Common myeloid progenitor, CD34-positive (primary cell): ENCODE measurements around the gene GBP5.
A peak's percentile ranks its signal among the peaks of the same experiment; 100 is the strongest.

ENCODE experiments used
- CTCF ChIA-PET: fragments of 350-600 bp; sonication (Branson Sonifier 250); formaldehyde crosslinking; loops from one replicate; lab custom pipeline; 2021; ENCODE audit warnings: antibody characterized with exemption; lab: Charles Lee
- POLR2A ChIA-PET: fragments of 350-600 bp; sonication (Branson Sonifier 250); formaldehyde crosslinking; loops from one replicate; lab custom pipeline; 2021; ENCODE audit warnings: antibody characterized with exemption; lab: Charles Lee
- DNase-seq, 3 donors: peaks; one replicate each; pipeline versions ENCODE4 v3.0.0 to v3.0.0-alpha.2; 2013
- H3K27ac ChIP-seq, 2 experiments: 1 replicate in 1 of 2; 2 replicates in 1 of 2; pipeline ENCODE4 v1.7.0; 2013; ENCODE audit warnings: inconsistent platforms in 2 of 2, low read length in 2 of 2, mild to moderate bottlenecking in 2 of 2, low read depth in 1 of 2, moderate library complexity in 1 of 2; ENCODE audit not compliant: severe bottlenecking in 2 of 2, insufficient read depth in 1 of 2, poor library complexity in 1 of 2
- H3K27me3 ChIP-seq, 5 experiments: replicated peaks in 2 of 5; 1 replicate in 3 of 5; 2 replicates in 2 of 5; pipeline versions ENCODE4 v1.6.1 to v1.7.0; 2013; ENCODE audit warnings: low read length in 4 of 5, mild to moderate bottlenecking in 2 of 5, moderate library complexity in 2 of 5, inconsistent platforms in 1 of 5; ENCODE audit not compliant: insufficient read depth in 5 of 5, control insufficient read depth in 4 of 5
- H3K36me3 ChIP-seq, 4 experiments: 1 replicate in 2 of 4; 2 replicates in 2 of 4; pipeline versions ENCODE4 v1.6.1 to v1.7.0; 2013; ENCODE audit warnings: low read length in 3 of 4, control low read depth in 1 of 4, mild to moderate bottlenecking in 1 of 4; ENCODE audit not compliant: control insufficient read depth in 4 of 4, insufficient read depth in 4 of 4
- H3K4me1 ChIP-seq, 4 experiments: 1 replicate in 3 of 4; 2 replicates in 1 of 4; pipeline versions ENCODE4 v1.6.1 to v1.7.1; 2013; ENCODE audit warnings: low read length in 3 of 4, mild to moderate bottlenecking in 3 of 4, control low read depth in 1 of 4, inconsistent platforms in 1 of 4, moderate library complexity in 1 of 4; ENCODE audit not compliant: control insufficient read depth in 4 of 4, insufficient read depth in 4 of 4; ENCODE audit errors: control extremely low read depth in 1 of 4
- H3K4me3 ChIP-seq, 7 experiments: 1 replicate in 4 of 7; 2 replicates in 3 of 7; pipeline versions ENCODE4 v1.5.1 to v1.7.0; 2013; ENCODE audit warnings: mild to moderate bottlenecking in 7 of 7, low read length in 6 of 7, moderate library complexity in 6 of 7, inconsistent platforms in 2 of 7, low read depth in 2 of 7, control low read depth in 1 of 7; ENCODE audit not compliant: insufficient read depth in 4 of 7, control insufficient read depth in 1 of 7; ENCODE audit errors: extremely low read depth in 1 of 7
- H3K9me3 ChIP-seq, 5 experiments: 1 replicate in 4 of 5; 2 replicates in 1 of 5; pipeline versions ENCODE4 v1.6.1 to v1.7.1; 2013; ENCODE audit warnings: low read length in 4 of 5, mild to moderate bottlenecking in 2 of 5, inconsistent platforms in 1 of 5, low read depth in 1 of 5, moderate library complexity in 1 of 5; ENCODE audit not compliant: control insufficient read depth in 4 of 5, insufficient read depth in 2 of 5; ENCODE audit errors: control extremely low read depth in 1 of 5
- WGBS: methylation state at CpG from one replicate; pipeline ENCODE4 v1.1.5; 2013; ENCODE audit not compliant: insufficient coverage; 5-methylcytosine and 5-hydroxymethylcytosine counted together

The GBP5 gene

GRCh38 chr1:89273324-89273778, 691 bp upstream of the GBP5 start:
- no peak for DNase-seq
- H3K9me3 ChIP-seq = no peaks in the 10 kb centered on the region
- ChIA-PET CTCF (interaction anchor here (0.8 to 2.2 kb wide), 10 partner anchors 12 to 147 kb away, joined by 3 to 11 read pairs (median 4); partner anchors contain the start of gene GBP4), POLR2A (interaction anchor here (1.4 kb wide), 1 partner anchor 74 kb away, joined by 4 read pairs; the partner anchor contains the start of gene GBP4)
- H3K4me1 ChIP-seq = peaks cover 20 to 57% (median 37%) of the 10 kb centered on the region in 4 experiments
- no peak overlapping the region for H3K27ac ChIP-seq
- no peaks in the 10 kb centered on the region for H3K27me3 ChIP-seq
- H3K4me3 ChIP-seq = peak overlapping the region in 3 of 7 experiments; percentile 33 to 88 (median 83)
- whole genome bisulfite sequencing = 94% methylated on average over 7 of the region's 13 CpGs
- H3K36me3 ChIP-seq = peaks cover 0 to 8% (median 3%) of the 10 kb centered on the region in 4 experiments

- whole genome bisulfite sequencing = 50% methylated on average over 2 of the region's 3 CpGs
- no peaks in the 10 kb centered on the region for H3K9me3 ChIP-seq
- POLR2A ChIA-PET = interaction anchor here (0.8 to 1.1 kb wide), 2 partner anchors 12 to 380 kb away, joined by 3 read pairs; partner anchors contain the start of gene GTF2B
- peaks cover 2 to 25% (median 4%) of the 10 kb centered on the region in 4 experiments for H3K36me3 ChIP-seq
- peak overlapping the region in 1 of 2 experiments; percentile 43 for H3K27ac ChIP-seq
- peaks cover 20 to 57% (median 37%) of the 10 kb centered on the region in 4 experiments for H3K4me1 ChIP-seq
- H3K27me3 ChIP-seq = no peaks in the 10 kb centered on the region
- H3K4me3 ChIP-seq = peak overlapping the region in 6 of 7 experiments; percentile 41 to 88 (median 73)
- CTCF ChIA-PET = interaction anchor here (1.4 to 2.9 kb wide), 4 partner anchors 11 to 145 kb away, joined by 3 to 11 read pairs (median 5); partner anchors contain the start of gene GBP4
- peak in 2 of 3 donors; percentile 32 to 50 for DNase-seq
Observed at GRCh38 chr1:89271341-89272015, 1.2 kb downstream of the GBP5 start.

GRCh38 chr1:89270423-89270822, 2.2 kb downstream of the GBP5 start:
- no peaks in the 10 kb centered on the region for H3K9me3 ChIP-seq
- ChIA-PET CTCF (interaction anchor here (2.9 kb wide), 1 partner anchor 71 kb away, joined by 11 read pairs; the partner anchor contains the start of gene GBP4), POLR2A (no interaction called here)
- no peaks in the 10 kb centered on the region for H3K27me3 ChIP-seq
- no CpG with 5 or more reads among the region's 1 CpG for WGBS
- peaks cover 4 to 33% (median 8%) of the 10 kb centered on the region in 4 experiments for H3K36me3 ChIP-seq
- DNase-seq = no peak
- H3K27ac ChIP-seq = no peak overlapping the region
- H3K4me3 ChIP-seq = peak overlapping the region in 2 of 7 experiments; percentile 83 to 88
- peaks cover 20 to 55% (median 35%) of the 10 kb centered on the region in 4 experiments for H3K4me1 ChIP-seq

GRCh38 chr1:89269277-89269676, 3.4 kb downstream of the GBP5 start:
- H3K4me3 ChIP-seq = peak overlapping the region in 1 of 7 experiments; percentile 54
- peaks cover 5 to 41% (median 12%) of the 10 kb centered on the region in 4 experiments for H3K36me3 ChIP-seq
- no peaks in the 10 kb centered on the region for H3K27me3 ChIP-seq
- H3K27ac ChIP-seq = no peak overlapping the region
- H3K9me3 ChIP-seq = no peaks in the 10 kb centered on the region
- DNase-seq = peak in 2 of 3 donors; percentile 15 to 30
- POLR2A ChIA-PET = no interaction called here
- 46% methylated on average over 3 of the region's 5 CpGs for WGBS
- H3K4me1 ChIP-seq = peaks cover 14 to 44% (median 25%) of the 10 kb centered on the region in 4 experiments
- CTCF ChIA-PET = no interaction called here

- DNase-seq = no peak
- no peak overlapping the region for H3K27ac ChIP-seq
- H3K36me3 ChIP-seq = peaks cover 11 to 43% (median 20%) of the 10 kb centered on the region in 4 experiments
- no peak overlapping the region for H3K4me3 ChIP-seq
- H3K4me1 ChIP-seq = peaks cover 4 to 40% (median 26%) of the 10 kb centered on the region in 4 experiments
- no peaks in the 10 kb centered on the region for H3K27me3 ChIP-seq
- WGBS = no CpG with 5 or more reads among the region's 2 CpGs
- ChIA-PET CTCF (no interaction called here), POLR2A (no interaction called here)
- no peaks in the 10 kb centered on the region for H3K9me3 ChIP-seq
Observed at GRCh38 chr1:89262643-89263042, 10.0 kb downstream of the GBP5 start.

GRCh38 chr1:89261926-89262515, 10.6 kb downstream of the GBP5 start:
- Histone ChIP-seq H3K4me1 (peaks cover 4 to 40% (median 26%) of the 10 kb centered on the region in 4 experiments), H3K9me3 (peaks cover 0 to 3% (median 0%) of the 10 kb centered on the region in 5 experiments), H3K27ac (no peak overlapping the region), H3K36me3 (peaks cover 10 to 38% (median 20%) of the 10 kb centered on the region in 4 experiments), H3K27me3 (no peaks in the 10 kb centered on the region), H3K4me3 (peak overlapping the region in 1 of 7 experiments; percentile 29)
- peak in 1 of 3 donors; percentile 20 for DNase-seq
- ChIA-PET CTCF (no interaction called here), POLR2A (interaction anchor here (0.9 kb wide), 1 partner anchor 70 kb away, joined by 3 read pairs; no protein-coding TSS in a partner anchor)
- WGBS = 50% methylated on average over 6 of the region's 6 CpGs
